ENCODE results near the gene NTMT1.
"Not testable (repeated sequence)": the region's sequence is repeated elsewhere in the genome, so short reads cannot be mapped to it uniquely, and the experiment has no call there.

Gene NTMT1

GRCh38 chr9:129615407-129616285, 10.3 kb upstream of the NTMT1 start:
- DNase-seq, result no peak

- DNase-seq, result no peak
These were observed 8.8 kb upstream of the NTMT1 start for GRCh38 chr9:129617167-129617566.

GRCh38 chr9:129619787-129620668, 5.9 kb upstream of the NTMT1 start:
- DNase-seq, result no peak

- no peak for DNase-seq
These were observed 5.2 kb upstream of the NTMT1 start, which contains the start of gene C9orf50 for GRCh38 chr9:129620669-129621295. Gene C9orf50 (minus strand): TSS chr9:129621101. CDS start chr9:129620574, 527 bp downstream.

GRCh38 chr9:129623331-129623730, 2.6 kb upstream of the NTMT1 start:
- no peak for DNase-seq

GRCh38 chr9:129624168-129624759, 1.7 kb upstream of the NTMT1 start:
- peak; percentile 43 for DNase-seq

GRCh38 chr9:129624947-129625346, 1.0 kb upstream of the NTMT1 start:
- DNase-seq, result peak; percentile 51

GRCh38 chr9:129626625-129627284, 792 bp downstream of the NTMT1 start:
- DNase-seq, result no peak

- no peak for DNase-seq
These were observed 1.8 kb downstream of the NTMT1 start for GRCh38 chr9:129627556-129628440.

GRCh38 chr9:129628709-129629108, 2.7 kb downstream of the NTMT1 start:
- no peak for DNase-seq

GRCh38 chr9:129629251-129629820, 3.4 kb downstream of the NTMT1 start:
- no peak for DNase-seq

- DNase-seq, result no peak
These were observed 5.2 kb downstream of the NTMT1 start for GRCh38 chr9:129630967-129631673.

GRCh38 chr9:129631674-129632129, 5.7 kb downstream of the NTMT1 start:
- DNase-seq, result no peak

- no peak for DNase-seq
These were observed 6.5 kb downstream of the NTMT1 start for GRCh38 chr9:129632460-129632859.

- DNase-seq, result no peak
These were observed 7.2 kb downstream of the NTMT1 start for GRCh38 chr9:129633207-129633606.

- DNase-seq, result no peak
These were observed 7.9 kb downstream of the NTMT1 start for GRCh38 chr9:129633848-129634247.

- no peak for DNase-seq
These were observed 9.4 kb downstream of the NTMT1 start for GRCh38 chr9:129635099-129636065.

- not testable (repeated sequence) for DNase-seq
These were observed 10.4 kb downstream of the NTMT1 start for GRCh38 chr9:129636343-129636742.

GRCh38 chr9:129637102-129637501, 11.1 kb downstream of the NTMT1 start:
- no peak for DNase-seq

Measured in NCI-H510A treated with DMSO at 0.1 percent for 48 hours (cell line).